SH-SY5Y (cell line): ENCODE data around the gene STAMBPL1.

Source experiments
- GATA2 ChIP-seq: IDR thresholded peaks from 2 replicates; pipeline ENCODE4 v1.6.1; 2011; ENCODE audit warnings: mild to moderate bottlenecking, low read depth, low read length
- GATA3 ChIP-seq: IDR thresholded peaks from 2 replicates; pipeline ENCODE4 v1.6.1; 2011; ENCODE audit warnings: low read depth, mild to moderate bottlenecking, low read length, moderate library complexity

DNA sequence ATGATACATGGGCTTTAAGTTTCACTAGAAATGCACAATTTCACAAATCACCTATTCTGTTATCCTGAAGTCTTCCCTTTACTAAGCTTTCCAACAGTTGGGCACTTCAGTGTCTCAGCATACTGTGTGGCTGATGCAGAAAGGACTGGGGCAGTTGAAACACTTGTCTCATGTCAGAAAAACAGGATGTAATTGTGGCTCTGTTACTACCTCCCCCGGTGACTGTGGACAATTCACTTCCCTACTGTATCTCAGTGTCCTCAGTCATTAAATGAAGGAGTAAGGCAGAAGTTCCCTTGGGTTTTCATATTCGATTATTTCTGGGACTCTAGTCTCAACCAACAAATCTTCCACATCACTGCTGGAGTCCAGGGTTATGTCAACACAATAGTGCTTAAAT is 46.3 kb upstream of the STAMBPL1 start:
- TF ChIP-seq GATA2 (no peak), GATA3 (no peak)
